IPS DF 4.7 (cell line): ENCODE data around the gene CABCOCO1.
"Not testable (repeated sequence)": the region's sequence is repeated elsewhere in the genome, so short reads cannot be mapped to it uniquely, and the experiment has no call there.

Source experiments
- DNase-seq: peaks from one replicate; pipeline ENCODE4 v3.0.0-alpha.2; 2013; ENCODE audit warnings: low spot score; ENCODE audit errors: extremely low read depth

The CABCOCO1 gene

DNA sequence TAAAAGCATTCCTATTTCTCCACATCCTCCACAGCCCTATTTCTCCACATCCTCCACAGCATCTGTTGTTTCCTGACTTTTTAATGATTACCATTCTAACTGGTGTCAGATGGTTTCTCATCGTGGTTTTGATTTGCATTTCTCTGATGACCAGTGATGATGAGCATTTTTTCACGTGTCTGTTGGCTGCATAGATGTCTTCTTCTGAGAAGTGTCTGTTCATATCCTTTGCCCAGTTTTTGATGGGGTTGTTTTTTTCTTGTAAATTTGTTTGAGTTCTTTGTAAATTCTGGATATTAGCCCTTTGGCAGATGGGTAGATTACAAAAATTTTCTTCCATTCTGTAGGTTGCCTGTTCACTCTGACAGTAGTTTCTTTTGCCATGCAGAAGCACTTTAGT lies 49.4 kb downstream of the CABCOCO1 start:
- DNase-seq, result not testable (repeated sequence)

DNA sequence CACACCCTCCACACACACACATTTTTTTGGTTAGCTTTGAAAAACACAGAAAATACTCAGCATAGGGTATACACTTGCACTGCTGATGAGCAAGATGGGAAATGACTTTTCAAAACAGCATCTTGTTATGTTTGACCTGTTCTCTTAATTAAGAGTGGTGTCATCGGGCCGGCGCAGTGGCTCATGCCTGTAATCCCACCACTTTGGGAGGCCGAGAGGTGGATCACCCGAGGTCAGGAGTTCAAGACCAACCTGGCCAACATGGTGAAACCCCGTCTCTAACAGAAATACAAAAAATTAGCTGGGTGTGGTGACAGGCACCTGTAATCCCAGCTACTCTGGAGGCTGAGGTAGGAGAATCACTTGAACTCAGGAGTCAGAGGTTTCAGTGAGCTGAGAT lies 56.7 kb downstream of the CABCOCO1 start:
- not testable (repeated sequence) for DNase-seq

DNA sequence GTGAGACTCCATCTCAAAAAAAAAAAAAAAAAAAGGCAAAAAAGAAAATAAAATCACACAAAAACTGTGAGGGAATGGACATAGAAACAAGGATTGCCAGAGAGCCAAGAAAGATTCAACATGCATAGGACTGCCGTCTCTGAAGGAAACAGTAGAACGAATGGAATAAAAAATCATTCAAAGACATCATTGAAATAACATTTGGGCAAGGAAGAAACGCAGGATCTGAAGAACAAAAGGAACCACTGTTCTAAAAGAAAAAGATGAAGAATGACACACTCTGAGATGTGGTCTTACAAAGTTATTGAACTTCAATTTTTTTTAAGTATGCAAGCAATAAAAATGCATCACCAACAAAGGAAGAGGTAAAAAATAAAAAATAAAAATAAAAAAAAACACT lies 57.2 kb downstream of the CABCOCO1 start:
- DNase-seq, result no peak

DNA sequence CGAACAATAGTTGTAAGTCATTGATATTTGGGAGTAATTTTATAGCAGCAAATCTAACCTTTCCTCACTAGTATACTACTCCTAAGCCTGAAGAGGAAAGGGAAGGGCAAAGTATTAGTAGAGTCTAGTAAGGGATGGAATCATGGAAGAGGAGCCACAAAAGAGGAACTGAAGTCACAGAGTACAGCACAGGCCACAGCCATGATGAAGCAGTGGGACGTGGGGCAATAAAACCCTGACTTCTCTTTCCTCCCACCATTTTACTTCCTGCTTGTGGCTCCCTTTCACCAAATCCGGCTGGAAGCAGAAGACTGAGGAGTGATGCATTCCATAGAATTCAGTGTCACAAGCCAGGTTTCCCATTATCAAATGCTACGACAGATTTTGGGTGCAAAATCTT lies 58.7 kb downstream of the CABCOCO1 start:
- DNase-seq, result no peak

DNA sequence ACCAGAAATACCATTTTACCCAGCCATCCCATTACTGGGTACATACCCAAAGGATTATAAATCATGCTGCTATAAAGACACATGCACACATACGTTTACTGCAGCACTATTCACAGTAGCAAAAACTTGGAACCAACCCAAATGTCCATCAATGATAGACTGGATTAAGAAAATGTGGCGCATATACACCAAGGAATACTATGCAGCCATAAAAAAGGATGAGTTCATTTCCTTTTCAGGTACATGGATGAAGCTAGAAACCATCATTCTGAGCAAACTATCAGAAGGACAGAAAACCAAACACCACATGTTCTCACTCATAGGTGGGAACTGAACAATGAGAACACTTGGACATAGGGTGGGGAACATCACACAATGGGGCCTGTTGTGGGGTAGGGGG lies 62.5 kb downstream of the CABCOCO1 start:
- DNase-seq, result not testable (repeated sequence)

DNA sequence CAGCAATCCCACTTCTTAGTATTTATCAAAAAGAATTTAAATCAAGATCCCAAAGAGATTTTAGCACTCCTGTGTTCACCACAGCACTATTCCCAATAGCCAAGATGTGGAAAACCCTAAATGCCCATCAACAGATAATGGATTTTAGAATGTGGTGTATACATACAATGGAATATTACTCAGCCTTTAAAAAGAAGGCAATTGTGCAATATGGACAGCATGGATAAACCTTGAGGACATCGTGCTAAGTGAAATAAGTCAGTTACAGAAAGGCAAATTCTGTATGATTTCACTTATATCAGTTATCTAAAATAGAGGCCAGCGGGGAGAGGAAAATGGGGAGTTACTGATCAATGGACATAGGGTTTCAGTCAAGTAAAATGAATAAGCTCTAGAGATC lies 66.9 kb downstream of the CABCOCO1 start:
- DNase-seq, result no peak

DNA sequence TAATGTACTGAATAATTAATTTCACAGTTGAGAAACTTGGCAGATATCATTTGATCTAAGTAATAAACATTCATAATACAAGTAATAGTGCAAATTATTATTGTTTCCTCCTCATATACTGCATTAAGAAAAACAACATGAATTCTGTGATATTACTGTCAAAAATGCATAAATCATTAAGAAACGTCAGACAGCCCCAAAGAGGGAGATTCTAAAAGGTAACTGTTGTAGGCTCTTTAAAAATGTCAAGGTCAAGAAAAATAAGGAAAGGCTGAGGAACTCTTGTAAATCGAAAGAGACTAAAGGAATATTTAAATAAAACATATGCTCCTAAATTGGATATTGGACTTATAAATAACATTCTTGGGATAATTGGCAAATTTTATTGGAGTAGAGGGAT lies 67.9 kb downstream of the CABCOCO1 start:
- no peak for DNase-seq

DNA sequence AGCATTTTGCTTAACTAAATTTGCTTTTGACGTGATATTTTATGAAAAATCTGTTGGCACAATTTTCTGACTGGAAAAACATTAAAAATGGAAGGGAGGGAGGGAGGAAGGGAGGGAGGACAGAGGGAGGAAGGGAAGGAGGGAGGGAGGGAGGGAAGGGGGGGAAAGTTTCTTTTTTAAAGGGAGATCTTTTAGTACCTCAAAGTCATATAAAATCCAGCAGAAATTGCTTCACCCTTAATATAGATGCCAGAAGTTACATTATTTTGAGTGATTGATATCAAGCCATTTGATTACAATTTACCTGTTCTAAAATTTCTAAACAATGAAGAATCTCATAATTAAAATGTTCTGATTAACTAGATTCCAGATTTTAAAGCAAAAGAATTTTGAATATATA lies 68.9 kb downstream of the CABCOCO1 start:
- DNase-seq, result no peak

DNA sequence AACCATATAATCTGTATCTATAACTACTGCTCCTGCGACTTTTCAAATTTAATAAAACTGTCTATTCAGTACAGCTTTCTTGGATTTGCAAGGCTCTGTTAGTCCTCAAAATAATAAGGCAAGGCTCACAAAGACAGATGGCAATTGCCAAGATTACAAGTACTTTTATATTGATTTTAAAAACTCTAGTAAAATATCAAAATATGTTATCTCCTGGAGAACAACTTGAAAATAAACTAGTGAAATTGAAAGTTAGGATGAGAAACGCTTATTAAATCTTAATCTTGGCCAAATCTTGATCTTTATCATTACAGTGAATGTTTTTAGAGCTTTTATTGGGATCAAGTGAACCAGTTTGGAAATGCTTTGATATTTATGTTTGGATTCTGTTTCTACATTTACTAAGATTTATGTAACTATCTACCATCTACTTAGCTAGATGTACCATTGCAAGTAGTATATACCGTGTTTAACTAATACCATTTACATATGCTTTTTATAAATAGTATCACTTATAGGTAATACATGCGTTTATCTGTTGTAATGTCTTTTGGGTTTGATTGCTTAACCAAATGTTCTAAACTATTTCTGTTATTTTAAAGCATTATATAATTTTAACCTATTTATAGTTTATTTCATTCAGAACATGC lies 70.0 kb downstream of the CABCOCO1 start:
- no peak for DNase-seq

DNA sequence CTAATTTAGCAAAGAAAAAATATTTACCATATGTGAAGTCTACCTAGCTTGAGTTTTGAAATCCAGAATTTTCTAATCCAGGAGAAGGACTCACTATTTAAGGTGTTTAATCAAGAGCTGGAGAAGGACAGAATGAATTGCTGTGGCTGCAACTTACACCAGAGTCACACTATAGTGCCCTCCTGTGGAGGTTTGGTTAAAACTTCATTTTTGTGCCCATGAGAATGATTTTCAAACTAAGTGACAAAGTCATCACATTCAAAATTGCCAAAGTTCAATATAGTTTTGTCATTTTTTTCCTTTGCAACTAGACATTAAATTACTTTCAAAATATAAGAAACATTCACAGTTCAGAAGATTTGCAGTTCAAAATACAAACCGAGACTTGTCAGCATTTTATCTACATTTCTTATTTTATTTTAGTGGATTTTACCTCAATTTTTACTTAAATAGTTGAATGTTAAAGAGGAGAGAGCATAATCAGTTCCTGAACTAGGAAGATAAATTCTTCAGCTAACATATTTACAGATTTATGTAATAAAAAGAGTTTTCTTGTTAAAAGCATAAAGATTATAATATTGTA lies 70.7 kb downstream of the CABCOCO1 start:
- DNase-seq, result peak; percentile 25

DNA sequence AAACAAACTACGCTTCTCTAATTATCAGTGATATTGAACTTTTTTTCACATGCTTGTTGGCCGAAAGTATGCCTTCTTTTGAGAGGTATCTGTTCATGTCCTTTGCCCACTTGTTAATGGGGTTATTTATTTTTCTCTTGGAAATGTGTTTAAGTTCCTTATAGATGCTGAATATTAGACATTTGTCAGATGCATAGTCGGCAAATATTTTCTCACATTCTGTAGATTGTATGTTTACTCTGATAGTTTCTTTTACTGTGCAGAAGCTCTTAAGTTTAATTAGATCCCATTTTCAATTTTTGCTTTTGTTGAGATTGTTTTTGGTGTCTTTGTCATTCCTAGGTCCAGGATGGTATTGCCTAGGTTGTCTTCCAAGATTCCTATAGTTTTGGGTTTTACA lies 73.2 kb downstream of the CABCOCO1 start:
- DNase-seq, result no peak

DNA sequence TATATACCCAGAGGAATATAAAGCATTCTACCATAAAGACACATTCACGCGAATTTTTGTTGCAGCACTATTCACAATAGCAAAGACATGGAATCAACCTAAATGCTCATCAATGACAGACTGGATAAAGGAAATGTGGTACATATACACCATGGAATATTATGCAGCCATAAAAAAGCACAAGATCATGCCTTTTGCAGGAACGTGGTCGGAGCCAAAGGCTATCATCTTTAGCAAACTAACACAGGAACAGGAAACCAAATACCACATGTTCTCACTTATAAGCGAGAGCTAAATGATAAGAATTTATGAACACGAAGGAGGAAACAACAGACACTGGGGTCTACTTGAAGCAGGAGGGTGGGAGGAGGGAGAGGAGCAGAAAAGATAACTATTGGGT lies 74.7 kb downstream of the CABCOCO1 start:
- not testable (repeated sequence) for DNase-seq

DNA sequence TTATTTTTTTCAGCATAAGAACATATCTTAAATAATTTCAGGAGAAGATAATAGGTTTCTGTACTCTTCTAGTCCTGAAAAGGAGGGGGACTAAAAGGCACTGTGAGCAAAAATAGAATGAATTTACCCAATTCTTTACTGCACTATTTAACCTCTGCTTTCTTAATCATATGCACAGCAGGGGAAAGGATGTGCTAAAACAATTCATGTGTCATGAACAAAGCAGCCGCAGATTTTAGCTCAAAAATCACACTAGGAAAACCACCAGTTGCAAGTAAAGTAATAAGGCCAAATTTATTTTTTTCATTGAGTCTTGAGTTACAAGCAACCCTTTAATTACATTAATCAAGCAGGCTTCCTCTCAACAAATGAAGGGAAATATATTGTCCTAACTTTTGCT lies 80.1 kb downstream of the CABCOCO1 start:
- DNase-seq, result no peak

DNA sequence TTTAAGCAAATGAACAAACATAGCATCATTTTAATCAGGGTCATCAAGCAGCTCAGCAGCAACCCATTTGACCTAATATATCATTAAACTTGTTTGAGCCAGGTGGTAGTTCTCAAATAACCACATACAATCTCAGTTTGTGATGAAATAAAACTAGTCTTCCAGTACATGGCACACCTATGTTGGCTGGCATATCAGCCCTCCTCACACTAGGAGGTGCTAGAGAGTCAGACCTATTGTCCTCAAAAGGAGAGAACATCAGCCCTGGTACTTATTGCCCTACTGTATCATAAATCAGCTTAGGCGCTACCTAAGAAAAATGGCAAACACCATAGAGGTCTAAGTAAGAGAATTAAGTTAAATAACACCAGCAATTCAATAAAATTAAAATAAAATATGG lies 81.7 kb downstream of the CABCOCO1 start:
- DNase-seq, result peak; percentile 7

DNA sequence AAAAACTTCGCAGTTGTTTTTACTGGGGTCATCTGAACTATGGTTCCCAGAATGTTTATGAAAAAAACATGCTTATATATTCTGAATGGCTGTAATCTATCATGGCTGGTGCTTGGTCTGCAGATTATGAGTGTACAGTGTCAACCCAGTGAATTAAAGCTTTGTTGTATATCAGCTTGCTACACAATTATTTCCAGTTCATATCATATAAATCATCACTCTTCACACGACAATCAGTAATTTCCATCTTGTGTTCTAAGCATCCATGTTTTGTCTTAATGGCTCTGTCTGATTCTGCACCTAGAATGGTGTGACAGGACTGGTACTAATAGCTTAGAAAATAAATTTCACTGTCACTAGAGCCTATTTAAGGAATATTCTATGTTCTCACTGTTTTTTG lies 83.6 kb downstream of the CABCOCO1 start:
- DNase-seq, result no peak

DNA sequence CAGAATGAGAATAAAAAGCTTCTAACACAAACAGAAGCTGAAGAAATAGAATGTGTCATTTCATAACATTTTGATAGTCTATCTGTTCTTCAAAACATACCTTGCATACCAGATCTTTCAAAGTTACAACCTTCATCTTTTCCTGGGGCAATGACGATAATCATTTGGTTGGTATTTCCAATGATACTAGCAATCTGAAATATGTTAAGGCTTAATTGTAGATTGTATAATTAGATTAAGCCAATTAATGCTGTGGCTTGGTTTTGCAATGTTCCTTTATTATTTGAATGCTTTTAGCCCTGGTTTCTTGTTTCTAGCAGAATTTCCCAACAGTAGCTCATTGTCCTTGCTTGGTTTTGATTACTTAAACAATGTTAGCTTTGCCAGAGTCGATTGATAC lies 84.6 kb downstream of the CABCOCO1 start:
- no peak for DNase-seq

DNA sequence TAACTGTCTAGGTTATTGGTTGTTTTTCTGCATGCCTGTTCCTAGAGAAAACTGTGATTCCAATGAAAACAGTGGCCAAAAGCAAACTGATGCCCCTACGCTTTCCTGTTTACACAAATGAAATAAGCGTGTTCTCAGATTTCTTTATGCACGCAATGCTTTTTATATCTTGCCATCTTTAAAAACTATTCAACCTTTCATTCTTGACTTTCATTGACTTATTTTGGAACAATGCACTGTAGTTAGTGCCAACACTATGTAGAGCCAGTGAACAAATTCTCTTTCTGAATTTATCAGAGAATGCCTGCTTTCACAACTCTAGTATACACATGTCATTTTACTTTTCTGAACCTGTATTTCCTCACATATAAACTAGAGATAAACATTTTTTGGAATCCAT lies 86.6 kb downstream of the CABCOCO1 start:
- DNase-seq, result no peak

DNA sequence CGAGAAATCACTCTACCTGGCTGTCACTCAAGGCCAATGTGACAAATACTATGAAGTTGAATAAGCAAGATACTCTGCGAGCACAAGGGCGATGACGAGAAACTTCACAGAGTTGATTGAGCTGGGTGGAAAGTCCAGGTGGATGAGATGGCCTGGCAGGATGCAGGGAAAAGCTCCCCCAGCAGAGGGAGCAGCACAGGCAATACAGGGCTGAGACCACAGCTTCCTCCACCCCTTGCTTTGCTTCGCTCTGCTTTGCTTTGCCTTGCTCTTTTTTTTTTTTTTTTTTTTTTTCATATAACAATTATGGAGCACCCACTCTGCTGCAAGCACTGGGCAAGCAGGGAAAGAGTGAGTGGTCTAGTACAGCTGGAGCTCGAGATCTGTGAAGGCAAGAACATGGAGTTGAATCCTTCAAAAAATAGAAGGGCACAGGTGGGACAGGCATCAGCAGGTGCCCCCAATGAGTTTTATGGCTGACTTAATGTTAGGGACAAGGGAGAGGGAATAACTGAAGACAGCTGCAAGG lies 88.3 kb downstream of the CABCOCO1 start:
- DNase-seq, result peak; percentile 53

DNA sequence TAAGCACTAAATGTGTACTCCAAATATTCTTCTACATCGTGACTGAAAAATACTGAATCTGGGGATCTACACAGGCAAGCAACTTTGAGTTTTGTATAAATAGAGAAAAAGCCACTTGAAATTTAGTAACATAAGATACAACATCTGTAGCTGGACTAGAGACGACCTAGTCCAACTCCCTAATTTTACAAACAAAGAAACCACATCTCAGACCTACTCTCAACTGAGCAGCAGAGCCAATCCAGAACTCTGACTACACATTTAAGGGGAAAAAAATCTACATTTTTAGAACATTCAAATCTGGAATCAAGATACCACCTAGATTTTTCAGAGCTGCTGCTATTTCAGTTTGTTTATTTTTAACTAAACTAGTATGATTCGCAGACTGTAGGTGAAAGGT lies 88.9 kb downstream of the CABCOCO1 start:
- DNase-seq, result no peak

DNA sequence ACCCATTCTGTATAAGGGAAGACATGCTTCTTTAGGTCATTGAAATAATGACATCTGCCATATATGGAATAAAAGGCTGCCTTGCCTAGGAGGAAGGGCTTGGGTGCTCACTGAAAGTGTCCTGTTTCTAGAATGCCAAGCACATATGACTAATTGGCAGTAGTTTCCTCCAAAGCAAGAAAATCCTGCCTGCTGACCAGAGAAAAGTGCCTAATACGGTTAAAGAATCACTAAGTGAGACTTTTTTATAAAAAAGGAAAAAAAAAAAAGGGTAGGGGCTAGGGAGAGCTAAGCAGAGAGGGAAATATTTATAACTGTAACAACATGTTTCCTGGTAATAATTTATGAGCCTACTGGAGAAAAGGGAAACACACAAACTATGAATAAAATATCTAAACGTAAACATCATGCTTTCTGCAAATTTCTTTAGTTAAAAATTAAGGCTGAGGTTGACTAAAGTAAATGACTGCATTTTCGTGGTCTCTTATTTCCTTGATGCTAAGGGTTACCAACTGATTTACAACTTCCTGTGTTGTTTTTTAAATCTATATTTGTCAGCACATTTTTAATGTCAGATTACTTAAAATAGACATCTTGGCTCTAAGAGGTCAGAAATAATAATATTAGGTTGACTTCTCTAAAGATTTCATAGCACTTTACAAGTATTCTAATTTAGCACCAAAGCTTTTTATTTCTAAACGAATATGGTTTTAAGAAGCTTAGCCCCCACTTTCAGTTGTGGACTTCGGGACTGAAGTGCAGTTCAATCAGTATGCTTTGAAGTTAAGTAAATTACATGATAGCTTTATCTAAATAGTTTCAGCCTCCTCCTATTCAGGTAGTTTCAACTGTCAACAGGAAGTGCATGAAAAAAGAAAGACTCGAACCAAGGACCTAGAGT lies 89.6 kb downstream of the CABCOCO1 start:
- no peak for DNase-seq

DNA sequence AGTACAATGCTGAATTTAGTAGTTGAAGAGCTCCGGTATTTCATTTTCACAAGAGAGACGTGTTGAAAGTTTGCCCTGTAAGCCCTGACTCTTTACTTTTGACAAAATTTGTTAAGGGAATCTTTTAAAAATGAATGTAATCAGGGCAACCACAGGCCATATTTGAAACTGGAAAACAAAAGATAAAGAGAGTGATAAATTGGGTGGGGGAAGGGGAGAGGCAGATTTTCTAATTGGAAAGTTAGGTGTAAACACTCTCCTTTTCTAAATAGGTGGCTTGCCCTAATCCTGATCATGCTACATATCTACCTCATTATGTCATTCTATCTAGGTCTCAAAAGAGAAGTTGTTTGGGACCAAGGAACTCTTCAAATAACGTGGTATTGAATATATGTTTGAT lies 90.7 kb downstream of the CABCOCO1 start:
- no peak for DNase-seq
